Endothelial cell of umbilical vein (primary cell): ENCODE measurements around the gene CCDC92B. TPM values are rescaled to one million over a fixed set of nuclear protein-coding genes. Genes with fewer than 3 reads are reported as not detected.

Experiments used
- BruUV-seq: library from RNA; stranded (reverse); fragments of 400-500 nt; replicated peaks from 2 replicates; lab custom pipeline; 2021; lab: Mats Ljungman, UMichigan
- CTCF ChIA-PET: fragments of 300-600, 350-600 bp; sonication (Branson Sonifier 250); formaldehyde crosslinking; loops from one replicate; lab custom pipeline; 2021; ENCODE audit warnings: antibody characterized with exemption, inconsistent platforms; lab: Charles Lee
- POLR2A ChIA-PET: fragments of 300-600, 350-600 bp; sonication (Branson Sonifier 250); formaldehyde crosslinking; loops from one replicate; lab custom pipeline; 2021; ENCODE audit warnings: antibody characterized with exemption, inconsistent platforms; lab: Charles Lee
- DNase-seq: peaks from one replicate; pipeline ENCODE4 v3.0.0-alpha.2; 2011; ENCODE audit warnings: low read depth, low spot score
- FAIRE-seq: peaks from 2 replicates; lab custom pipeline; 2011; peaks lifted over from hg19 to GRCh38; lab: Jason Lieb, UNC
- H2AFZ ChIP-seq: 2 replicates; pipeline ENCODE4 v1.6.0; 2012; ENCODE audit warnings: low read depth, low read length, control low read depth, inconsistent platforms
- H3K27ac ChIP-seq: 2 replicates; pipeline ENCODE4 v1.5.1; 2011; ENCODE audit warnings: low read depth, mild to moderate bottlenecking, control low read depth, low read length, moderate library complexity; ENCODE audit not compliant: insufficient read depth
- H3K27me3 ChIP-seq, 2 experiments: 2 replicates each; pipeline versions ENCODE4 v1.6.0 to v1.6.1; 2011; ENCODE audit warnings: low read length in 2 of 2, mixed read lengths in 1 of 2; ENCODE audit not compliant: control insufficient read depth in 2 of 2, insufficient read depth in 2 of 2
- H3K36me3 ChIP-seq, 2 experiments: 2 replicates in 1 of 2; 3 replicates in 1 of 2; pipeline ENCODE4 v1.5.1; 2011; ENCODE audit warnings: low read length in 2 of 2, mild to moderate bottlenecking in 1 of 2, moderate library complexity in 1 of 2; ENCODE audit not compliant: control insufficient read depth in 2 of 2, insufficient read depth in 2 of 2; ENCODE audit errors: extremely low read depth in 1 of 2
- H3K4me1 ChIP-seq: 3 replicates; pipeline ENCODE4 v1.5.1; 2011; ENCODE audit warnings: mild to moderate bottlenecking, low read length; ENCODE audit not compliant: control insufficient read depth, insufficient read depth; ENCODE audit errors: extremely low read depth
- H3K4me2 ChIP-seq: 2 replicates; pipeline ENCODE4 v1.6.1; 2011; ENCODE audit warnings: low read length, control low read depth, mixed read lengths; ENCODE audit not compliant: insufficient read depth
- H3K4me3 ChIP-seq, 3 experiments: fragments of 200-600 bp in 1 of 3; sonication (generic), shearing (Covaris generic) in 1 of 3; replicated peaks in 1 of 3; 2 replicates each; pipeline ENCODE4 v1.5.1; 2011 to 2016; ENCODE audit warnings: control low read depth in 3 of 3, low read length in 3 of 3, mild to moderate bottlenecking in 2 of 3, inconsistent platforms in 1 of 3, low read depth in 1 of 3, moderate library complexity in 1 of 3; ENCODE audit not compliant: insufficient read depth in 1 of 3
- H3K79me2 ChIP-seq: 2 replicates; pipeline ENCODE4 v1.6.0; 2012; ENCODE audit warnings: low read length, inconsistent platforms; ENCODE audit not compliant: control insufficient read depth, insufficient read depth
- H3K9ac ChIP-seq: replicated peaks from 2 replicates; pipeline ENCODE3; 2011; ENCODE audit warnings: low read length, control low read depth; ENCODE audit not compliant: insufficient read depth; ENCODE audit errors: extremely low read depth
- H3K9me1 ChIP-seq: replicated peaks from 3 replicates; pipeline ENCODE4 v1.6.0; 2011; ENCODE audit warnings: mild to moderate bottlenecking, low read length; ENCODE audit not compliant: control insufficient read depth, insufficient read depth; ENCODE audit errors: extremely low read depth
- H3K9me3 ChIP-seq: replicated peaks from 2 replicates; pipeline ENCODE4 v1.5.1; 2012; ENCODE audit warnings: low read length, inconsistent platforms; ENCODE audit not compliant: control insufficient read depth, insufficient read depth
- H4K20me1 ChIP-seq: replicated peaks from 2 replicates; pipeline ENCODE3; 2011; ENCODE audit warnings: mild to moderate bottlenecking, low read length; ENCODE audit not compliant: control insufficient read depth, insufficient read depth; ENCODE audit errors: extremely low read depth
- CTCF ChIP-seq, 2 donors: IDR thresholded peaks; 1 replicate in 1 of 2; 2 replicates in 1 of 2; pipeline ENCODE4 v1.5.1; 2011; ENCODE audit warnings: low read length in 2 of 2, mild to moderate bottlenecking in 2 of 2, moderate library complexity in 2 of 2, control low read depth in 1 of 2, inconsistent platforms in 1 of 2, low read depth in 1 of 2; ENCODE audit not compliant: insufficient read depth in 1 of 2; ENCODE audit errors: extremely low read depth in 1 of 2
- EZH2 ChIP-seq: IDR thresholded peaks from 2 replicates; pipeline ENCODE4 v1.6.1; 2012; ENCODE audit warnings: borderline replicate concordance, low read depth, mild to moderate bottlenecking, moderate library complexity, low read length, inconsistent platforms; ENCODE audit not compliant: severe bottlenecking
- FOS ChIP-seq: IDR thresholded peaks from 2 replicates; pipeline ENCODE4 v1.6.1; 2011; ENCODE audit warnings: mild to moderate bottlenecking, low read length, moderate library complexity, borderline replicate concordance; ENCODE audit not compliant: insufficient read depth
- GATA2 ChIP-seq: IDR thresholded peaks from 2 replicates; pipeline ENCODE4 v1.7.0; 2011; ENCODE audit warnings: low read depth, mild to moderate bottlenecking, moderate library complexity, mixed read lengths, low read length; ENCODE audit not compliant: insufficient read length, insufficient read depth
- MAX ChIP-seq: IDR thresholded peaks from 2 replicates; pipeline ENCODE4 v1.6.1; 2011; ENCODE audit not compliant: insufficient read depth, insufficient read length
- MYC ChIP-seq: IDR thresholded peaks from one replicate; pipeline ENCODE4 v1.6.1; 2011; ENCODE audit warnings: mild to moderate bottlenecking, low read depth, low read length
- POLR2AphosphoS5 ChIP-seq: IDR thresholded peaks from 2 replicates; pipeline ENCODE4 v1.6.1; 2012; ENCODE audit warnings: low read depth, mild to moderate bottlenecking, control low read depth, low read length, moderate library complexity; ENCODE audit not compliant: insufficient read depth
- dilution Hi-C: fragments of 300-500 bp; cut with MboI; formaldehyde crosslinking; loops from one replicate; pipeline ENCODE4 v1.15.0; 2019; ENCODE audit warnings: low sequenced_read_pairs; ENCODE audit not compliant: extremely low pct_ligation_motif_present
- intact Hi-C: fragments of 100-400 bp; cut with micrococcal nuclease; formaldehyde crosslinking; loops from one replicate; pipeline ENCODE4 v1.10.0; 2022
- polyA plus RNA-seq, 4 experiments: library from polyadenylated mRNA; depleted of rRNA in 3 of 4; stranded (reverse) in 3 of 4; unstranded in 1 of 4; fragments of >200 nt; gene quantifications; 2 replicates each; pipeline versions ENCODE4 v1.2.1 to v1.2.3, GENCODE V29; 2011 to 2012; ENCODE audit warnings: missing spikeins in 1 of 4
- total RNA-seq: library from RNA; stranded (reverse); gene quantifications from 2 replicates; pipeline ENCODE4 v1.2.3, GENCODE V29; 2021

CCDC92B gene
- total and polyA plus RNA-seq, 2 donors (not counting 3 experiments of a cell fraction or from before 2014, with no cell fraction given): not detected

GRCh38 chr17:2703181-2703580 lies 46.3 kb downstream of the CCDC92B start:
- ChIA-PET POLR2A (no interaction called here), CTCF (no interaction called here)
- Histone ChIP-seq H3K27me3 (no peaks in the 10 kb centered on the region), H3K36me3 (peaks cover 2 to 17% of the 10 kb centered on the region in 2 experiments), H3K9me1 (no peaks in the 10 kb centered on the region), H2AFZ (no peak overlapping the region), H3K9me3 (no peaks in the 10 kb centered on the region), H3K4me2 (no peak overlapping the region), H3K27ac (no peak overlapping the region), H4K20me1 (no peaks in the 10 kb centered on the region), H3K4me3 (no peak overlapping the region), H3K4me1 (no peaks in the 10 kb centered on the region), H3K79me2 (peaks cover 38% of the 10 kb centered on the region), H3K9ac (no peak overlapping the region)
- BruUV-seq: no TSS peak
- FAIRE-seq (no peak), DNase-seq (no peak)
- TF ChIP-seq FOS (no peak), EZH2 (no peak), CTCF (IDR thresholded peaks at IDR 0.05; ENCODE audit: extremely low read depth in 1 of 2, insufficient read depth in 1 of 2, low read depth in 1 of 2, low read length in 2 of 2) (no peak), POLR2AphosphoS5 (no peak), MAX (no peak), MYC (no peak), GATA2 (no peak)
- intact Hi-C loops: no loop called here
- dilution Hi-C loops: no loop called here
